ENCODE measurements around the gene CALML3. TPM values are rescaled to one million over a fixed set of nuclear protein-coding genes. Genes with fewer than 3 reads are reported as not detected.

The CALML3 gene
- total and polyA plus RNA-seq, 9 donors: 0.02 to 1.5 TPM; not detected in 7

GRCh38 chr10:5497948-5498730 is 26.6 kb upstream of the CALML3 start:
- Histone ChIP-seq H3K9me3 (no peaks in the 10 kb centered on the region), H3K27me3 (no peaks in the 10 kb centered on the region), H3K4me3 (no peak overlapping the region), H3K4me1 (ENCODE audit: insufficient read depth) (no peaks in the 10 kb centered on the region), H3K36me3 (no peaks in the 10 kb centered on the region), H3K27ac (no peak overlapping the region)
- 87 to 94% (median 90%) methylated on average over 17 to 19 of the region's 19 CpGs for WGBS, 3 donors
- DNase-seq: peak in 1 of 5 donors; percentile 8
- intact Hi-C loops (cut with DNase I): no loop called here
- TF ChIP-seq EP300 (IDR thresholded peaks at IDR 0.05) (no peak), CTCF (IDR thresholded peaks at IDR 0.05) (no peak), POLR2A (IDR thresholded peaks at IDR 0.05) (no peak)

GRCh38 chr10:5498791-5499492 is 25.8 kb upstream of the CALML3 start:
- no peak for TF ChIP-seq EP300 (IDR thresholded peaks at IDR 0.05)
- Histone ChIP-seq H3K27me3 (no peaks in the 10 kb centered on the region), H3K27ac (no peak overlapping the region), H3K36me3 (no peaks in the 10 kb centered on the region), H3K9me3 (no peaks in the 10 kb centered on the region), H3K4me3 (no peak overlapping the region), H3K4me1 (ENCODE audit: insufficient read depth) (no peaks in the 10 kb centered on the region)
- intact Hi-C loops (cut with DNase I): no loop called here
- WGBS, 3 donors: 93 to 96% (median 95%) methylated on average over 61 of the region's 61 CpGs
- peak in 1 of 5 donors; percentile 15 for DNase-seq

GRCh38 chr10:5499493-5500140 is 25.1 kb upstream of the CALML3 start, which contains the start of gene CALML5:
CALML5 (minus strand) TSS chr10:5499570; CDS start chr10:5499438, 132 bp downstream.
- no peaks in the 10 kb centered on the region for H3K4me1 ChIP-seq (ENCODE audit: insufficient read depth)
- intact Hi-C loops (cut with DNase I): no loop called here
- no peak within 1 kb of the TSS for H3K27ac ChIP-seq
- 80 to 93% (median 83%) methylated on average over 10 of the region's 10 CpGs for WGBS, 3 donors
- no peaks in the 10 kb centered on the region for H3K27me3 ChIP-seq
- H3K9me3 ChIP-seq: no peaks in the 10 kb centered on the region
- DNase-seq: no peak
- TF ChIP-seq CTCF (IDR thresholded peaks at IDR 0.05): no peak
- TF ChIP-seq EP300 (IDR thresholded peaks at IDR 0.05): no peak
- no peak for TF ChIP-seq POLR2A (IDR thresholded peaks at IDR 0.05)
- no peak within 1 kb of the TSS for H3K4me3 ChIP-seq
- H3K36me3 ChIP-seq: no peaks in the 10 kb centered on the region

- Histone ChIP-seq H3K36me3 (no peaks in the 10 kb centered on the region), H3K4me1 (ENCODE audit: insufficient read depth) (no peaks in the 10 kb centered on the region), H3K4me3 (no peak overlapping the region), H3K27me3 (no peaks in the 10 kb centered on the region), H3K27ac (no peak overlapping the region), H3K9me3 (no peaks in the 10 kb centered on the region)
- peak in 1 of 5 donors; percentile 1 for DNase-seq
- TF ChIP-seq EP300 (IDR thresholded peaks at IDR 0.05) (no peak), POLR2A (IDR thresholded peaks at IDR 0.05) (no peak), CTCF (IDR thresholded peaks at IDR 0.05) (no peak)
- WGBS, 3 donors: 89 to 90% (median 89%) methylated on average over 7 of the region's 7 CpGs
- intact Hi-C loops (cut with DNase I): no loop called here
Measured at GRCh38 chr10:5500162-5500670, 24.5 kb upstream of the CALML3 start.
